H1 (cell line): ENCODE measurements around the gene TBC1D32. TPM values are rescaled to one million over a fixed set of nuclear protein-coding genes. Genes with fewer than 3 reads are reported as not detected.

Experiments used
- GABPA ChIP-seq: IDR thresholded peaks from 2 replicates; pipeline ENCODE4 v1.6.1; 2011; ENCODE audit warnings: mild to moderate bottlenecking, low read length, moderate library complexity, borderline replicate concordance; ENCODE audit not compliant: insufficient read depth
- PHF8 ChIP-seq: fragments of 200-600 bp; sonication (generic); conservative IDR thresholded peaks from 2 replicates; pipeline ENCODE4 v1.7.1; 2012; ENCODE audit warnings: low read depth, mild to moderate bottlenecking, inconsistent platforms, low read length, moderate library complexity
- TAF7 ChIP-seq: optimal IDR thresholded peaks from 2 replicates; pipeline ENCODE3; 2011; ENCODE audit warnings: low read depth, mild to moderate bottlenecking, inconsistent platforms, low read length, moderate library complexity, borderline replicate concordance
- polyA plus RNA-seq, 7 experiments: library from polyadenylated mRNA; depleted of rRNA in 3 of 7; stranded (reverse) in 5 of 7; unstranded in 2 of 7; fragments of >200 nt in 5 of 7; fragments of 200-250 nt in 2 of 7; gene quantifications; 1 replicate in 5 of 7; 2 replicates in 1 of 7; 4 replicates in 1 of 7; pipeline versions ENCODE4 v1.2.1 to v1.2.3, GENCODE V29; 2011 to 2013; ENCODE audit warnings: missing spikeins in 2 of 7, mixed read lengths in 2 of 7
- total RNA-seq: library from RNA; stranded (reverse); fragmentation: NEBNext Ultra II Directional; extraction: Animal tissue kit (Norgen Biotek cat#: 25700); gene quantifications from 2 replicates; pipeline ENCODE4 v1.2.1, GENCODE V29; 2021

TBC1D32 gene
- total and polyA plus RNA-seq, 2 of the 8 experiments (the other 6 are each of a cell fraction or from before 2014, with no cell fraction given) = 5.3 to 7.1 TPM

- TF ChIP-seq GABPA = no peak
- TF ChIP-seq PHF8 = no peak
- no peak for TF ChIP-seq TAF7
Observed at GRCh38 chr6:121285041-121285440, 49.2 kb downstream of the TBC1D32 start (continued).
